Measurements from ENCODE around the gene KLK13.
A peak's percentile ranks its signal among the peaks of the same experiment; 100 is the strongest.

Gene KLK13

GRCh38 chr19:51027126-51027806 lies 37.6 kb downstream of the KLK13 start:
- DNase-seq (ENCODE audit: insufficient read length, low spot score) = no peak
- no peak for FAIRE-seq
- TF ChIP-seq POLR2A (IDR thresholded peaks at IDR 0.05; ENCODE audit: low read depth, low read length) = no peak

GRCh38 chr19:51026554-51026831 lies 38.4 kb downstream of the KLK13 start, which contains the start of gene KLK11:
Gene KLK11, minus strand, starts transcription at chr19:51026616. Its CDS starts 985 bp downstream, at chr19:51025631.
- FAIRE-seq = no peak
- no peak for TF ChIP-seq POLR2A (IDR thresholded peaks at IDR 0.05; ENCODE audit: low read depth, low read length)
- no peak for DNase-seq (ENCODE audit: insufficient read length, low spot score)

- no peak for TF ChIP-seq POLR2A (IDR thresholded peaks at IDR 0.05; ENCODE audit: low read depth, low read length)
- no peak for DNase-seq (ENCODE audit: insufficient read length, low spot score)
- no peak for FAIRE-seq
These were observed 38.9 kb downstream of the KLK13 start for GRCh38 chr19:51025809-51026553.

- no peak for DNase-seq (ENCODE audit: insufficient read length, low spot score)
These were observed 39.5 kb downstream of the KLK13 start for GRCh38 chr19:51025401-51025800.

GRCh38 chr19:51024924-51025323 lies 40.0 kb downstream of the KLK13 start:
- no peak for TF ChIP-seq POLR2A (IDR thresholded peaks at IDR 0.05; ENCODE audit: low read depth, low read length)
- no peak for DNase-seq (ENCODE audit: insufficient read length, low spot score)
- no peak for FAIRE-seq

More at GRCh38 chr19:51025401-51025800, 39.5 kb downstream of the KLK13 start:
- FAIRE-seq = no peak
- TF ChIP-seq POLR2A (IDR thresholded peaks at IDR 0.05; ENCODE audit: low read depth, low read length) = no peak

GRCh38 chr19:51023946-51024345 lies 40.9 kb downstream of the KLK13 start:
- FAIRE-seq (no peak), DNase-seq (ENCODE audit: insufficient read length, low spot score) (no peak)
- TF ChIP-seq POLR2A (IDR thresholded peaks at IDR 0.05; ENCODE audit: low read depth, low read length) = no peak

DNA sequence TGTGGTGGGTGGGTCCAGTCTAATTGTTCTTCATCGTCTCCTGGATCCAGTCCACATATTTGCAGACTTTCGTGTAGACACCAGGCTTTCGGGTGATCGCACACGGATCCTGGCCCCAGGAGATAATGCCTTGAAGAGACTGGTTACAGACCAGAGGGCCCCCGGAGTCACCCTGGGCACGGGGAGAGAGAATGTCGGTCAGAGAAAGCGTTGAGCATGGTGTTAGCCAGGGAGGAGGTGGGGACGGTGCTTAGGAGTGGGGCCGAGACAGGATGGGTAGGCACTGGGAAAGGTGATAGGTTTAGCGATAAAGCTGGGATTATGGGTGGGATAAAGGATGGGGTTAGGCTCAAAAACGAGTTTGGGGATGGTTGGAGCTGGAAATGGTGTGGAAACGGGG lies 42.4 kb downstream of the KLK13 start:
- no peak for DNase-seq (ENCODE audit: insufficient read length, low spot score)
- TF ChIP-seq POLR2A (IDR thresholded peaks at IDR 0.05; ENCODE audit: low read depth, low read length) = no peak
- FAIRE-seq = no peak

DNA sequence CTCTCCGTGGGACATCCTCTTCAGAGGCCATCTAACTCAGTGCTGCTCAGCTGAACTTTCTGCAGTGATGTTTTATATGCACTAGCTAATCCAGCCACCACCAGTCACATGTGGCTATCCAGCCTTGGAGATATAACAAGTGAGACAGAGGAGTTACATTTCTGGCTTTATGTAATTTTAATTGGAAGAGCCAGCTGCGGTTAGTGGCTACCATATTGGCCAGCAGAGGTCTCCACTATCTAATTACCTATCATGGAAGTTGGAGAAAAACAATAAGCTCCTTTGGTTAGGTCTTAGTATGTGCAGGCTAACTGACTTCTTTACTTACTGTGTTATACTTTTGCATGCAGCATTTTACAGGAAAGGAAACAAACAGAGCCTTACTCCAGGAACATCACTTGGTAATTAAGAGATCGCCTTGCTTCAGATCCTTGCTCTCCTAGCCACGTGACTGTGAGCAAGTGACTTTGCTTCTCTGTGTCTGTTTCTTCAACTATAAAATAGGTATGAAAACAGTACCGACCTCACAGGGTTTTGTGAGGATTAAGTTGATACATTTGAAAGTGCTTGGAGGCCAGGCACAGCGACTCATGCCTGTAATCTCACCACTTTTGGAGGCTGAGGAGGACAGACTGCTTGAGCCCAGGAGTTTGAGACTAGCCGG lies 43.8 kb downstream of the KLK13 start:
- no peak for TF ChIP-seq POLR2A (IDR thresholded peaks at IDR 0.05; ENCODE audit: low read depth, low read length)
- FAIRE-seq (peak; percentile 58), DNase-seq (ENCODE audit: insufficient read length, low spot score) (peak; percentile 13)

DNA sequence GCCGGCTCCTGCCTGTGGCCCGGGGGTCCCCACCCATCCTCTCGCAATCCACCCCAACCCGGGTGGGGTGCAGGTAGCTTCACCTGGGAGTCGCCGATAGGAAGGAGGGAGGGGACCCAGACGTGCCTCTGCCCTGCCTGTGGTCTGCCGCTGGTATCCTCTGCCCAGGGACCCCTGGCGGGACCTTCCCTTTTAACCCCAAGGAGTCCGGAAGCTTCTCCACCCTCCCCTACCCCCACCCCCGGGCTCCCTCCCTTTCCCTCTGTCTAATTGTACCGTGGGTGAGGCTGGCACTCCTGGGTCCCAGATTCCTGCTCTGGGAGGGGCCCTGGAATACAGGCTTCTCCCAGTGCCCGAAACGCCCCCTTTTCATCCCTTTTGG lies 45.4 kb downstream of the KLK13 start, which contains the start of gene KLK10:
TSS of gene KLK10 (minus strand) at position 166 of the 382 bp plus-strand sequence. CDS start 579 bp downstream, outside the sequence.
- no peak for TF ChIP-seq POLR2A (IDR thresholded peaks at IDR 0.05; ENCODE audit: low read depth, low read length)
- FAIRE-seq (no peak), DNase-seq (ENCODE audit: insufficient read length, low spot score) (no peak)

DNA sequence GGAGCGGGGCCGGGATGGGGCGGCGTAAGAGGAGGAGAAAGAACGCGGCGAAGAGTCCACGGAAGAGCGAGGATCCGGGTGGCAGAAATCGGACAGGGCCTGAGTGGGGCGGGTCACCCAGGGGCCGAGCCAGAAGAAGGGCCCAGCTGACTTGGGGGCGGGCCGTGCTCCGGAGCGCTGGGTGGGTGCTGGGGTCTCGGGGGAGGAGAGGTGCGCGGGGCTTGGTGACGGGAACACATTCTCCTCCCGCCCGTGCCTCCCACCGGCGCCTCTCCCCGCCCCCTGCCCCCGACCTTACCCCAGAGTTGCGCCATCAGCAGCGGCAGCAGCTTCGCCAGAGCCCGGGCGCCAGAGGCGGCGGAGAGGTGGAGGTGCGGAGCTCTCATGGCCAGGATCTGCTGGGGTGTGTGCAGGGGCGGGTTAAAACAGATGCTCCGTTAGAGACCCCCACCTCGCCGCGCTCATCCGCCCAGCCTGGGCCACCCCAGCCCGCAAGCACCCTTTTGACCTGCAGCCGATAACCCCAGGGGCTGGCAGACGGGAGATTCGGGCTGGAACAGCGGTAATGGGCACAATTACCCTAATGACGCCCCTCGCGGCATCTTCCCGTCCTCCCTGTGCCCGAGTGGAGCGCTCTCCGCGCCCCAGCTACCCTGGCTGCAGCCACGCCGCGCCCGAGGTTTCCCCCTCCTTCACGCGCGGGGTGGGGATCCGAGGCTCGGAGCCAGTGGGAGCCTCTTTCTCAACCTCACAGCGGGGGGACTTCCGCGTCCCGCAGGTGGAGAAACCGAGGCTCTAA lies 45.9 kb downstream of the KLK13 start:
- FAIRE-seq (no peak), DNase-seq (ENCODE audit: insufficient read length, low spot score) (no peak)
- TF ChIP-seq POLR2A (IDR thresholded peaks at IDR 0.05; ENCODE audit: low read depth, low read length) = no peak

DNA sequence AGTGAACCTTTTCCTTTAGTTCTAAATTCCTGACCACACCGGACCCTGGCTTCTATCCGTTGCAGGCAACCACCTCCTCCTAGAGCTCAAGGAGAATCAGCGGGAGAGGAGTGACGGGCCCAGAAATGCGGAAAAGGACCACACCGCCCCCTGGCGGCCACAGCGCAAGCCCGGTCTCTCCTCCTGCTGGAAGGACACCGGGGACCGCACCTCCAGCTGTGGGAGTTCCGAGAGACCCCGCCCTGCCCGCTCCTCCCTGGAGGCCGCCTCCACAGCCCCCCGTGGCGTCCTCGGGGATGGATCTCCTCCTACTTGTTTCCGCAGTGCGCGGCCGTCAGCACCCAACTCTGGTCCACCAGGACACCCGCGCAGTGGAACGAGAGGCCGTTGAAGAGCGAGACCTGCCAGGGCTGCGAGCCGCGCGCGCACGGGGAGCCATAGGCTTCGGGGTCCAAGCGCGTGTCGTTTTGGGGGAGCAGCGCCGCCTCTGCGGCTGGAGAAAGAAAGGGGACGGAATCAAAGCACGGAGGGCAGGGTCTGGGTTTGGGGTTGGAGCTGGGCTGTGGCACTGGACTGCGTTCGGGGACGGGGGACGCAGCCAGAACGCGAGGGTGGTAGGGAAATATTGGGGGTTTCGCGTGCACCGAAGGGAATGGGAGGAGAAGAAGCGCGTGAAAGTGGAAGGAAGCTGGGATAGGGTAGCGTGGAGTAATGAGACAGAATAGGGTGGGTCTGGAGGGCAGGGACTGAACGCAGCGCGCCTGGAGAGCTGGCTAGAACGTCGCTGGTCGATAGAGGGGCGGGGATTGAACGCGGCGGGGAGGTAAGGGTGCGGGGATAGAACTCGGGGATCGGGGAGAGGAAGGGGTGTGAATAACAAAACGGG lies 47.9 kb downstream of the KLK13 start:
- no peak for FAIRE-seq
- DNase-seq (ENCODE audit: insufficient read length, low spot score) = no peak
- TF ChIP-seq POLR2A (IDR thresholded peaks at IDR 0.05; ENCODE audit: low read depth, low read length) = no peak

GRCh38 chr19:51015691-51016267 lies 49.1 kb downstream of the KLK13 start:
- FAIRE-seq (no peak), DNase-seq (ENCODE audit: insufficient read length, low spot score) (no peak)
- no peak for TF ChIP-seq POLR2A (IDR thresholded peaks at IDR 0.05; ENCODE audit: low read depth, low read length)

DNA sequence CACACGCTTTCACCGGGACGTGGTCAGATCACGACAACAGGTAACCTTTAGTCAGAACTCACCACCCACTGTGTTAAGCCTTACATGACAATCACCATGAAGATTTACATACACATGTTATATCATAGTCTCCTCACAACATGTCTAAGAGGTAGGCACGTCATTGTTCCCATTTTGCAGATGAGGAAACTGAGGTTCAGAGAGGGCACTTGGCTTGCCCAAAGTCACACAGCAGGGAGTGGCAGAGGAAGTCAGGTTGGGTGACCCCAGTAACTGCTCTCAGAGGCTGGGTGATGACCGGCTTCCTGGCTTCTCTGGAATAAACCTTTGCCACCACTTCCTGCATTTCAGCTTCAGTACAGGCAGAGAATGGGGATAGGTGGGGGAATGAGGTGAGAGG lies 50.6 kb downstream of the KLK13 start:
- FAIRE-seq (no peak), DNase-seq (ENCODE audit: insufficient read length, low spot score) (no peak)
- no peak for TF ChIP-seq POLR2A (IDR thresholded peaks at IDR 0.05; ENCODE audit: low read depth, low read length)
